HEK293 (cell line): ENCODE measurements around the gene WASF2.

ENCODE experiments used
- KLF8 ChIP-seq: fragments of 450-650 bp; formaldehyde crosslinking; IDR thresholded peaks from 2 replicates; pipeline ENCODE4 v1.5.1; 2016; ENCODE audit warnings: missing biosample characterization, missing genetic modification characterization
- REST ChIP-seq: fragments of 450-650 bp; formaldehyde crosslinking; IDR thresholded peaks from 2 replicates; pipeline ENCODE4 v1.5.1; 2016; ENCODE audit warnings: missing biosample characterization, missing genetic modification characterization
- SCRT2 ChIP-seq: fragments of 450-650 bp; formaldehyde crosslinking; IDR thresholded peaks from 2 replicates; pipeline ENCODE4 v1.5.1; 2016; ENCODE audit warnings: missing biosample characterization, missing genetic modification characterization
- SETDB1 ChIP-seq: IDR thresholded peaks from one replicate; pipeline ENCODE4 v1.6.1; 2017; ENCODE audit warnings: mild to moderate bottlenecking, low read length, moderate library complexity, mixed read lengths; ENCODE audit not compliant: insufficient read length
- SP2 ChIP-seq: fragments of 450-650 bp; formaldehyde crosslinking; IDR thresholded peaks from 2 replicates; pipeline ENCODE4 v1.5.1; 2016; ENCODE audit warnings: missing biosample characterization, missing genetic modification characterization
- SP7 ChIP-seq: fragments of 450-650 bp; formaldehyde crosslinking; IDR thresholded peaks from 2 replicates; pipeline ENCODE4 v1.5.1; 2016; ENCODE audit warnings: missing biosample characterization, missing genetic modification characterization
- TCF7L2 ChIP-seq: IDR thresholded peaks from 2 replicates; pipeline ENCODE4 v1.6.1; 2011; ENCODE audit warnings: low read depth, mild to moderate bottlenecking, inconsistent platforms, low read length, moderate library complexity, borderline replicate concordance
- ZBTB17 ChIP-seq: fragments of 450-650 bp; formaldehyde crosslinking; IDR thresholded peaks from 2 replicates; pipeline ENCODE4 v1.5.1; 2016; ENCODE audit warnings: missing biosample characterization, missing genetic modification characterization
- ZBTB44 ChIP-seq: fragments of 450-650 bp; IDR thresholded peaks from 2 replicates; pipeline ENCODE4 v1.5.1; 2018; ENCODE audit warnings: missing biosample characterization, mild to moderate bottlenecking, missing genetic modification characterization
- ZBTB8A ChIP-seq: fragments of 450-650 bp; formaldehyde crosslinking; IDR thresholded peaks from 2 replicates; pipeline ENCODE4 v1.5.1; 2016; ENCODE audit warnings: missing biosample characterization, missing genetic modification characterization
- ZEB2 ChIP-seq: fragments of 450-650 bp; formaldehyde crosslinking; IDR thresholded peaks from 2 replicates; pipeline ENCODE4 v1.5.1; 2016; ENCODE audit warnings: missing biosample characterization, missing genetic modification characterization
- ZNF155 ChIP-seq: fragments of 450-650 bp; formaldehyde crosslinking; IDR thresholded peaks from 2 replicates; pipeline ENCODE4 v1.5.1; 2016; ENCODE audit warnings: missing biosample characterization, missing genetic modification characterization
- ZNF16 ChIP-seq: fragments of 450-650 bp; formaldehyde crosslinking; IDR thresholded peaks from 2 replicates; pipeline ENCODE4 v1.5.1; 2016; ENCODE audit warnings: low read depth, missing biosample characterization, missing genetic modification characterization
- ZNF169 ChIP-seq: fragments of 450-650 bp; formaldehyde crosslinking; IDR thresholded peaks from 2 replicates; pipeline ENCODE4 v1.5.1; 2016; ENCODE audit warnings: missing biosample characterization, missing genetic modification characterization
- ZNF174 ChIP-seq: fragments of 450-650 bp; formaldehyde crosslinking; IDR thresholded peaks from 2 replicates; pipeline ENCODE4 v1.5.0; 2017; ENCODE audit warnings: missing biosample characterization, mild to moderate bottlenecking, missing genetic modification characterization
- ZNF239 ChIP-seq: fragments of 450-650 bp; formaldehyde crosslinking; IDR thresholded peaks from 2 replicates; pipeline ENCODE4 v1.5.1; 2016; ENCODE audit warnings: missing biosample characterization, missing genetic modification characterization
- ZNF354C ChIP-seq: fragments of 450-650 bp; formaldehyde crosslinking; IDR thresholded peaks from 2 replicates; pipeline ENCODE4 v1.5.1; 2016; ENCODE audit warnings: missing biosample characterization, missing genetic modification characterization, low read depth, borderline replicate concordance
- ZNF549 ChIP-seq: fragments of 450-650 bp; IDR thresholded peaks from 2 replicates; pipeline ENCODE4 v1.5.1; 2018; ENCODE audit warnings: missing biosample characterization, missing genetic modification characterization, mild to moderate bottlenecking, inconsistent platforms, moderate library complexity
- ZNF560 ChIP-seq: fragments of 450-650 bp; formaldehyde crosslinking; IDR thresholded peaks from 2 replicates; pipeline ENCODE4 v1.5.1; 2017; ENCODE audit warnings: missing biosample characterization, missing genetic modification characterization, borderline replicate concordance
- ZNF621 ChIP-seq: fragments of 450-650 bp; formaldehyde crosslinking; IDR thresholded peaks from 2 replicates; pipeline ENCODE4 v1.5.1; 2017; ENCODE audit warnings: missing biosample characterization, missing genetic modification characterization
- ZSCAN18 ChIP-seq: fragments of 450-650 bp; formaldehyde crosslinking; IDR thresholded peaks from 2 replicates; pipeline ENCODE4 v1.5.1; 2016; ENCODE audit warnings: missing biosample characterization, missing genetic modification characterization
- TF ChIP-seq, protein P1 (sequence below): fragments of 450-650 bp; formaldehyde crosslinking; IDR thresholded peaks from 2 replicates; pipeline ENCODE4 v1.5.1; 2016; ENCODE audit warnings: missing biosample characterization, missing genetic modification characterization
- TF ChIP-seq, protein P2 (sequence below): IDR thresholded peaks from 2 replicates; pipeline ENCODE4 v1.6.1; 2011; ENCODE audit warnings: mild to moderate bottlenecking, low read depth, low read length, borderline replicate concordance
- TF ChIP-seq, protein P3 (sequence below): fragments of 450-650 bp; formaldehyde crosslinking; IDR thresholded peaks from 2 replicates; pipeline ENCODE4 v1.5.1; 2017; ENCODE audit warnings: missing biosample characterization, missing genetic modification characterization

Gene WASF2

GRCh38 chr1:27527890-27528817 is 38.2 kb upstream of the WASF2 start (continued):
- TF ChIP-seq, protein P1, sequence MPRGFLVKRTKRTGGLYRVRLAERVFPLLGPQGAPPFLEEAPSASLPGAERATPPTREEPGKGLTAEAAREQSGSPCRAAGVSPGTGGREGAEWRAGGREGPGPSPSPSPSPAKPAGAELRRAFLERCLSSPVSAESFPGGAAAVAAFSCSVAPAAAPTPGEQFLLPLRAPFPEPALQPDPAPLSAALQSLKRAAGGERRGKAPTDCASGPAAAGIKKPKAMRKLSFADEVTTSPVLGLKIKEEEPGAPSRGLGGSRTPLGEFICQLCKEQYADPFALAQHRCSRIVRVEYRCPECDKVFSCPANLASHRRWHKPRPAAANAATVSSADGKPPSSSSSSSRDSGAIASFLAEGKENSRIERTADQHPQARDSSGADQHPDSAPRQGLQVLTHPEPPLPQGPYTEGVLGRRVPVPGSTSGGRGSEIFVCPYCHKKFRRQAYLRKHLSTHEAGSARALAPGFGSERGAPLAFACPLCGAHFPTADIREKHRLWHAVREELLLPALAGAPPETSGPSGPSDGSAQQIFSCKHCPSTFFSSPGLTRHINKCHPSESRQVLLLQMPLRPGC = no peak
- TF ChIP-seq ZEB2 (tag by site-specific recombination) (no peak), REST (tag by site-specific recombination) (no peak), TCF7L2 (no peak), ZNF155 (no peak), ZNF354C (no peak), SP2 (tag by site-specific recombination) (no peak), SCRT2 (tag by site-specific recombination) (peak; percentile 91), ZNF16 (tag by site-specific recombination) (no peak), KLF8 (peak; percentile 53; the same call in 1 of the 2 replicates), ZBTB44 (tag by site-specific recombination) (no peak), ZNF239 (tag by site-specific recombination) (no peak), ZNF621 (tag by site-specific recombination) (no peak), ZNF560 (tag by site-specific recombination) (no peak), ZSCAN18 (no peak), ZNF549 (tag by site-specific recombination) (no peak), SP7 (tag by site-specific recombination) (peak; percentile 10; the same call in 1 of the 2 replicates), ZBTB17 (no peak), ZNF169 (tag by site-specific recombination) (no peak), SETDB1 (no peak), ZNF174 (tag by site-specific recombination) (no peak), ZBTB8A (tag by site-specific recombination) (peak; percentile 76)
- TF ChIP-seq, protein P2, sequence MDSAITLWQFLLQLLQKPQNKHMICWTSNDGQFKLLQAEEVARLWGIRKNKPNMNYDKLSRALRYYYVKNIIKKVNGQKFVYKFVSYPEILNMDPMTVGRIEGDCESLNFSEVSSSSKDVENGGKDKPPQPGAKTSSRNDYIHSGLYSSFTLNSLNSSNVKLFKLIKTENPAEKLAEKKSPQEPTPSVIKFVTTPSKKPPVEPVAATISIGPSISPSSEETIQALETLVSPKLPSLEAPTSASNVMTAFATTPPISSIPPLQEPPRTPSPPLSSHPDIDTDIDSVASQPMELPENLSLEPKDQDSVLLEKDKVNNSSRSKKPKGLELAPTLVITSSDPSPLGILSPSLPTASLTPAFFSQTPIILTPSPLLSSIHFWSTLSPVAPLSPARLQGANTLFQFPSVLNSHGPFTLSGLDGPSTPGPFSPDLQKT = no peak
- TF ChIP-seq, protein P3, sequence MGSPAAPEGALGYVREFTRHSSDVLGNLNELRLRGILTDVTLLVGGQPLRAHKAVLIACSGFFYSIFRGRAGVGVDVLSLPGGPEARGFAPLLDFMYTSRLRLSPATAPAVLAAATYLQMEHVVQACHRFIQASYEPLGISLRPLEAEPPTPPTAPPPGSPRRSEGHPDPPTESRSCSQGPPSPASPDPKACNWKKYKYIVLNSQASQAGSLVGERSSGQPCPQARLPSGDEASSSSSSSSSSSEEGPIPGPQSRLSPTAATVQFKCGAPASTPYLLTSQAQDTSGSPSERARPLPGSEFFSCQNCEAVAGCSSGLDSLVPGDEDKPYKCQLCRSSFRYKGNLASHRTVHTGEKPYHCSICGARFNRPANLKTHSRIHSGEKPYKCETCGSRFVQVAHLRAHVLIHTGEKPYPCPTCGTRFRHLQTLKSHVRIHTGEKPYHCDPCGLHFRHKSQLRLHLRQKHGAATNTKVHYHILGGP (tag by site-specific recombination) = no peak
